ENCODE data around the gene RAPSN.

The RAPSN gene

DNA sequence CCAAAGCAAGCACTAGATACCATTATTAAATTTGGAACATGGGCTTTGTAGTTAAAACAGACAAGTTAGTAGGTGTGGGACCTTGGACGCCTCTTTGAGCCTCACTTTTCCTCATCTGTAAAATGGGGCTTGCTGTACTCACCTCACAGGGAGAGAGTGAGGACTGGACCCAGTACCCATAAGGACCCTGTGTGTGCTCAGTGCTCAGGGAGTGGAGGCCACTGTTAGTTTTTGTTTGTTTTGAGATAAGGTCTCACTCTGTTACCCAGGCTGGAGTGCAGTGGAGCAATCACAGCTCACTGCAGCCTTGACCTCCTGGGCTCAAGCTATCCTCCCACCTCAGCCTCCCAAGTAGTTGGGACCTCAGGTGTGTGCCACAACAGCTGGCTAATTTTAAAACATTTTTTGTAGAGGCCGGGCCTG lies 8.9 kb downstream of the RAPSN start:
- no peak overlapping the region for H3K23ac ChIP-seq (ENCODE audit: low read length in 2 of 2)
- no peak for DNase-seq
- 93% methylated on average over 2 of the region's 2 CpGs for whole genome bisulfite sequencing
- H2AK5ac ChIP-seq (ENCODE audit: low read length, severe bottlenecking), result no peak overlapping the region
- no peak overlapping the region for H3K18ac ChIP-seq (ENCODE audit: low read depth in 1 of 2, low read length in 2 of 2)
- no peaks in the 10 kb centered on the region for H3K27me3 ChIP-seq (ENCODE audit: control insufficient read depth in 1 of 2, insufficient read depth in 1 of 2, low read length in 2 of 2)
- H3K4ac ChIP-seq (ENCODE audit: low read depth in 1 of 2, low read length in 2 of 2), result no peak overlapping the region
- no peak overlapping the region for H4K91ac ChIP-seq (ENCODE audit: low read length)
- H3K9ac ChIP-seq (ENCODE audit: low read length), result no peak overlapping the region
- H2BK5ac ChIP-seq (ENCODE audit: low read depth, low read length, poor library complexity, severe bottlenecking), result no peak overlapping the region
- no peak overlapping the region for H4K8ac ChIP-seq (ENCODE audit: low read length)
- no peaks in the 10 kb centered on the region for H3K79me1 ChIP-seq (replicated peaks; ENCODE audit: low read length, poor library complexity, severe bottlenecking)
- H2BK15ac ChIP-seq (ENCODE audit: low read depth, poor library complexity, severe bottlenecking), result no peak overlapping the region
- peaks cover 4% of the 10 kb centered on the region for H3K4me1 ChIP-seq (ENCODE audit: control insufficient read depth, insufficient read depth, low read depth, low read length)
- H3K9me3 ChIP-seq (ENCODE audit: control insufficient read depth, low read length), result no peaks in the 10 kb centered on the region
- H3K14ac ChIP-seq (ENCODE audit: low read length in 2 of 2), result no peak overlapping the region
- no peak overlapping the region for H3K4me3 ChIP-seq (ENCODE audit: insufficient read depth in 1 of 2, low read depth in 1 of 2, low read length in 2 of 2)
- no peak overlapping the region for H3K27ac ChIP-seq (ENCODE audit: low read length, poor library complexity, severe bottlenecking)
- no peak overlapping the region for H2BK120ac ChIP-seq (ENCODE audit: low read depth, low read length)
- peaks cover 0 to 27% of the 10 kb centered on the region in 2 experiments for H3K36me3 ChIP-seq (ENCODE audit: control insufficient read depth in 1 of 2, insufficient read depth in 2 of 2, low read depth in 1 of 2, low read length in 2 of 2)
- no peak overlapping the region for H3K4me2 ChIP-seq (ENCODE audit: low read length, poor library complexity, severe bottlenecking)
- H2BK12ac ChIP-seq (ENCODE audit: low read length in 2 of 2), result no peak overlapping the region
- no peak overlapping the region for H2AFZ ChIP-seq (ENCODE audit: low read depth, low read length)

DNA sequence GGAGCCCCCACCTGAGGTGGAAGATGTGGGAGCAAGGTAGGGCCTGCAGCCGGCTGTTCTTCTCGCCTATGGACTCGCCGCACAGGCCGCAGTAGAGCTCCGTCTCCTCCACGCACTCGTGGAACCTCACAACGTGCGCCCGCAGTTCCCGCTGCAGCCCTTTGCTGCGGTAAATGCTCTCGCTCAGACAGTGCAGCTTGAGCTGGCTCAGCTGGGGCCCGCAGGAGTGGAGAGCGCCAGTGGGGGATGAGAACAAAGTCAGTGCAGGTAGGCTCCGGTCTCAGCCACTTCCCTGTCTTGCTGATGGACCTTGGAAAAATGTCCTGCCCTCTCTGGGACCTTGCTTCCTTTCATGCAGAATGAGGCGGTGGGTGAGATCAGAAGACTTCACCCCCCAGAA lies 10.2 kb downstream of the RAPSN start:
- H3K4me1 ChIP-seq (ENCODE audit: control insufficient read depth, insufficient read depth, low read depth, low read length), result peaks cover 4% of the 10 kb centered on the region

DNA sequence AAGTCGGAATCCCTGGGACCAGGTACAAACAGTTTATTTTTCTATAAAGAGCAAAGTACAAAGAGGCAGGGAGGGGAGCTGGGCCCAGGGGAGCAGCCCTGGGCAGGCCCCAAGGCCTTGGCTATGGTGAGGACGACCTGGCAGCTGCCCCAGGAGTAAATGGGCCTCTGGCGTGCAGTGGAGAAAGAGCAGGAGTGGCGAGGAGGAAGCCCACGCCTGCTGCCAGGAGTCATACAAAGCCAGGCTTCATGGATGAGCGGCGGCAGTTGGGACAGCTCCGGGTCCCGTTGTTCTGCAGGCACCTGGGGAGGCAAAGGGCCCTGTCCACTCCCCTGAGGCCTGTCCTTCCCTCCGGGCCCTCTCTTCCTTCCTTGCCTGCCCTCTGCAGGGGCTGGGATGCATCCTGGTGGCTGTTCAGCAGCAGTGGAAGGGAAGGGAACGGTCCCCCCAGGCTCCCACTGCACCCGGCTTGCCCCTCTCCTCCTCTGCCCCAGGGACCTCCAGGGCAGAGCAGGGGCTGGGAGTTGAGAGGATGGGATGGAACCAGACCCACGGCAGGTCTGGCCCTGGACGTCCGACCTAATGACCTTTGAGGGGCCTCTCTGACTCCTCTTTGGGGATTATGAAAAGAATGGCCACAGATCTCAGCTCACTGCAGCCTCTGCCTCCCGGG lies 11.1 kb downstream of the RAPSN start:
- DNase-seq, result no peak

More for the DNA sequence above, 10.2 kb downstream of the RAPSN start:
- H3K4me3 ChIP-seq (ENCODE audit: insufficient read depth in 1 of 2, low read depth in 1 of 2, low read length in 2 of 2), result no peak overlapping the region
- H3K27ac ChIP-seq (ENCODE audit: low read length, poor library complexity, severe bottlenecking), result no peak overlapping the region
- no peak overlapping the region for H2BK120ac ChIP-seq (ENCODE audit: low read depth, low read length)
- no peaks in the 10 kb centered on the region for H3K9me3 ChIP-seq (ENCODE audit: control insufficient read depth, low read length)
- 90% methylated on average over 18 of the region's 18 CpGs for WGBS
- no peak overlapping the region for H3K14ac ChIP-seq (ENCODE audit: low read length in 2 of 2)
- no peak overlapping the region for H3K23ac ChIP-seq (ENCODE audit: low read length in 2 of 2)
- H3K79me1 ChIP-seq (replicated peaks; ENCODE audit: low read length, poor library complexity, severe bottlenecking), result no peaks in the 10 kb centered on the region
- H2AFZ ChIP-seq (ENCODE audit: low read depth, low read length), result no peak overlapping the region
- no peak overlapping the region for H3K18ac ChIP-seq (ENCODE audit: low read depth in 1 of 2, low read length in 2 of 2)
- H4K8ac ChIP-seq (ENCODE audit: low read length), result no peak overlapping the region
- no peak overlapping the region for H2BK15ac ChIP-seq (ENCODE audit: low read depth, poor library complexity, severe bottlenecking)
- no peaks in the 10 kb centered on the region for H3K27me3 ChIP-seq (ENCODE audit: control insufficient read depth in 1 of 2, insufficient read depth in 1 of 2, low read length in 2 of 2)
- H3K4me2 ChIP-seq (ENCODE audit: low read length, poor library complexity, severe bottlenecking), result no peak overlapping the region
- no peak overlapping the region for H4K91ac ChIP-seq (ENCODE audit: low read length)
- no peak overlapping the region for H3K4ac ChIP-seq (ENCODE audit: low read depth in 1 of 2, low read length in 2 of 2)
- peaks cover 0 to 27% of the 10 kb centered on the region in 2 experiments for H3K36me3 ChIP-seq (ENCODE audit: control insufficient read depth in 1 of 2, insufficient read depth in 2 of 2, low read depth in 1 of 2, low read length in 2 of 2)
- H3K9ac ChIP-seq (ENCODE audit: low read length), result no peak overlapping the region
- no peak overlapping the region for H2BK12ac ChIP-seq (ENCODE audit: low read length in 2 of 2)
- H2BK5ac ChIP-seq (ENCODE audit: low read depth, low read length, poor library complexity, severe bottlenecking), result no peak overlapping the region
- DNase-seq, result no peak
- H2AK5ac ChIP-seq (ENCODE audit: low read length, severe bottlenecking), result no peak overlapping the region

DNA sequence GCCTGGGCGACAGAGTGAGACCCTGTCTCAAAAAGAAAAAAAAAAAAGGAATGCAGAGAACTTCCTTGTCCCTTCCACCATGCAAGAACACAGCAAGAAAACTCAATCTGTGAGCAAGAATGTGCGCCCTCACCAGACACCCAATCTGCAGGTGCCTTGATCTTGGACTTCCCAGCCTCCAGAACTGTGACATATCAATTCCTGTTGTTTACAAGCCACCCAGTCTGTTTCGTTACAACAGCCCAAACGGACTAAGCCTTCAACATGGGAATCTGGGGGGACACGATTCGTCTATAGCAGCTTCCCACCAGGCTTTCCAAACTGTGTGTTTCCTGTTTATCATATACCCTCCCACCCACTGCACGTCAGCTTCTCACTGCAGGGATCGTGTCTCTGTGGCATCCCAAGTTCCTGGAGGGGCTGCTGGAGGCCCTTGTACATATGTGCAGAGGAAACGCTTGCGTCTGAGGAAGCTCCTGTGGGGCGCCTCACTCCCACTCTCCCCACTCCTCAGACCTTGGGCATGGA lies 11.7 kb downstream of the RAPSN start:
- H3K27ac ChIP-seq (ENCODE audit: low read length, poor library complexity, severe bottlenecking), result no peak overlapping the region
- H3K4ac ChIP-seq (ENCODE audit: low read depth in 1 of 2, low read length in 2 of 2), result no peak overlapping the region
- no peaks in the 10 kb centered on the region for H3K79me1 ChIP-seq (replicated peaks; ENCODE audit: low read length, poor library complexity, severe bottlenecking)
- DNase-seq, result no peak
- H2AK5ac ChIP-seq (ENCODE audit: low read length, severe bottlenecking), result no peak overlapping the region
- peaks cover 0 to 21% of the 10 kb centered on the region in 2 experiments for H3K36me3 ChIP-seq (ENCODE audit: control insufficient read depth in 1 of 2, insufficient read depth in 2 of 2, low read depth in 1 of 2, low read length in 2 of 2)
- H2BK120ac ChIP-seq (ENCODE audit: low read depth, low read length), result no peak overlapping the region
- no peak overlapping the region for H3K9ac ChIP-seq (ENCODE audit: low read length)
- H3K23ac ChIP-seq (ENCODE audit: low read length in 2 of 2), result no peak overlapping the region
- H2BK5ac ChIP-seq (ENCODE audit: low read depth, low read length, poor library complexity, severe bottlenecking), result no peak overlapping the region
- no peak overlapping the region for H2BK12ac ChIP-seq (ENCODE audit: low read length in 2 of 2)
- no peak overlapping the region for H4K91ac ChIP-seq (ENCODE audit: low read length)
- H2BK15ac ChIP-seq (ENCODE audit: low read depth, poor library complexity, severe bottlenecking), result no peak overlapping the region
- no peak overlapping the region for H2AFZ ChIP-seq (ENCODE audit: low read depth, low read length)
- 79% methylated on average over 8 of the region's 11 CpGs for WGBS
- peaks cover 4% of the 10 kb centered on the region for H3K4me1 ChIP-seq (ENCODE audit: control insufficient read depth, insufficient read depth, low read depth, low read length)
- no peak overlapping the region for H3K18ac ChIP-seq (ENCODE audit: low read depth in 1 of 2, low read length in 2 of 2)
- no peaks in the 10 kb centered on the region for H3K27me3 ChIP-seq (ENCODE audit: control insufficient read depth in 1 of 2, insufficient read depth in 1 of 2, low read length in 2 of 2)
- no peak overlapping the region for H3K14ac ChIP-seq (ENCODE audit: low read length in 2 of 2)
- H4K8ac ChIP-seq (ENCODE audit: low read length), result no peak overlapping the region
- no peak overlapping the region for H3K4me3 ChIP-seq (ENCODE audit: insufficient read depth in 1 of 2, low read depth in 1 of 2, low read length in 2 of 2)
- H3K4me2 ChIP-seq (ENCODE audit: low read length, poor library complexity, severe bottlenecking), result no peak overlapping the region
- no peaks in the 10 kb centered on the region for H3K9me3 ChIP-seq (ENCODE audit: control insufficient read depth, low read length)

More for the DNA sequence above, 11.1 kb downstream of the RAPSN start:
- WGBS, result 81% methylated on average over 13 of the region's 16 CpGs
- Histone ChIP-seq H3K9ac (ENCODE audit: low read length) (no peak overlapping the region), H2AFZ (ENCODE audit: low read depth, low read length) (no peak overlapping the region), H3K4me1 (ENCODE audit: control insufficient read depth, insufficient read depth, low read depth, low read length) (peaks cover 4% of the 10 kb centered on the region), H2BK12ac (ENCODE audit: low read length in 2 of 2) (no peak overlapping the region), H2BK120ac (ENCODE audit: low read depth, low read length) (no peak overlapping the region), H2BK5ac (ENCODE audit: low read depth, low read length, poor library complexity, severe bottlenecking) (no peak overlapping the region), H3K79me1 (replicated peaks; ENCODE audit: low read length, poor library complexity, severe bottlenecking) (no peaks in the 10 kb centered on the region), H3K4me2 (ENCODE audit: low read length, poor library complexity, severe bottlenecking) (no peak overlapping the region), H4K91ac (ENCODE audit: low read length) (no peak overlapping the region), H3K23ac (ENCODE audit: low read length in 2 of 2) (no peak overlapping the region), H3K4me3 (ENCODE audit: insufficient read depth in 1 of 2, low read depth in 1 of 2, low read length in 2 of 2) (no peak overlapping the region), H3K18ac (ENCODE audit: low read depth in 1 of 2, low read length in 2 of 2) (no peak overlapping the region), H3K14ac (ENCODE audit: low read length in 2 of 2) (no peak overlapping the region), H3K27ac (ENCODE audit: low read length, poor library complexity, severe bottlenecking) (no peak overlapping the region), H2AK5ac (ENCODE audit: low read length, severe bottlenecking) (no peak overlapping the region), H2BK15ac (ENCODE audit: low read depth, poor library complexity, severe bottlenecking) (no peak overlapping the region), H3K9me3 (ENCODE audit: control insufficient read depth, low read length) (no peaks in the 10 kb centered on the region), H3K27me3 (ENCODE audit: control insufficient read depth in 1 of 2, insufficient read depth in 1 of 2, low read length in 2 of 2) (no peaks in the 10 kb centered on the region), H3K4ac (ENCODE audit: low read depth in 1 of 2, low read length in 2 of 2) (peak overlapping the region in 1 of 2 experiments; percentile 43), H4K8ac (ENCODE audit: low read length) (peak overlapping the region; percentile 21), H3K36me3 (ENCODE audit: control insufficient read depth in 1 of 2, insufficient read depth in 2 of 2, low read depth in 1 of 2, low read length in 2 of 2) (peaks cover 0 to 27% of the 10 kb centered on the region in 2 experiments)
